Measurements from ENCODE around the gene GATA3. TPM values are rescaled to one million over a fixed set of nuclear protein-coding genes. Genes with fewer than 3 reads are reported as not detected.

Gene GATA3
- total RNA-seq, 4 donors from 2014 or later = 0.35 to 1.3 (median 0.40) TPM; not detected in 1

DNA sequence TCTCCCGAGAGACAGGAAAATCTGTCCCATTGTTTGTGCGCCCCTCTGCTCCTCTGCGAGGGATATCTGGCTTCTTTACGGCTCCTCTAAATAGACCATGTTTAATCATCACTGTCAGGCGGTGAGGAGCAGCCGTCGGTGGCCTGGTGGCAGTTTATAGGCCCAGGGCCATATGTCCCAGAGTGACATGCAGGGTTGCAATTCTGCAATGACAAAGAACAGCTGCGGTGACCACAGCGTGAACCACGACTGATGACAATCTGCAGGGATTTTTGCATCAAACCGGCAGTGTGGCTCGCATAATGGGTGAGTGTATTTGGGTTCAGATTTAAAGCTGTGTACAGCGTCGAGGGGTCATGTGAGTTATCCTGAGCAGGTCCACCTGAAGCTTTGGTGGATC, 41.5 kb downstream of the GATA3 start:
- H3K27ac ChIP-seq = no peak overlapping the region
- intact Hi-C loops (cut with DNase I) = no loop called here
- no peaks in the 10 kb centered on the region for H3K9me3 ChIP-seq
- H3K36me3 ChIP-seq = no peaks in the 10 kb centered on the region
- no peak overlapping the region for H3K4me3 ChIP-seq
- no peak for TF ChIP-seq POLR2A (IDR thresholded peaks at IDR 0.05)
- TF ChIP-seq, protein P1, sequence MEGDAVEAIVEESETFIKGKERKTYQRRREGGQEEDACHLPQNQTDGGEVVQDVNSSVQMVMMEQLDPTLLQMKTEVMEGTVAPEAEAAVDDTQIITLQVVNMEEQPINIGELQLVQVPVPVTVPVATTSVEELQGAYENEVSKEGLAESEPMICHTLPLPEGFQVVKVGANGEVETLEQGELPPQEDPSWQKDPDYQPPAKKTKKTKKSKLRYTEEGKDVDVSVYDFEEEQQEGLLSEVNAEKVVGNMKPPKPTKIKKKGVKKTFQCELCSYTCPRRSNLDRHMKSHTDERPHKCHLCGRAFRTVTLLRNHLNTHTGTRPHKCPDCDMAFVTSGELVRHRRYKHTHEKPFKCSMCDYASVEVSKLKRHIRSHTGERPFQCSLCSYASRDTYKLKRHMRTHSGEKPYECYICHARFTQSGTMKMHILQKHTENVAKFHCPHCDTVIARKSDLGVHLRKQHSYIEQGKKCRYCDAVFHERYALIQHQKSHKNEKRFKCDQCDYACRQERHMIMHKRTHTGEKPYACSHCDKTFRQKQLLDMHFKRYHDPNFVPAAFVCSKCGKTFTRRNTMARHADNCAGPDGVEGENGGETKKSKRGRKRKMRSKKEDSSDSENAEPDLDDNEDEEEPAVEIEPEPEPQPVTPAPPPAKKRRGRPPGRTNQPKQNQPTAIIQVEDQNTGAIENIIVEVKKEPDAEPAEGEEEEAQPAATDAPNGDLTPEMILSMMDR (IDR thresholded peaks at IDR 0.05) = no peak
- no peak for DNase-seq
- peaks cover 0 to 3% (median 0%) of the 10 kb centered on the region in 4 donors for H3K27me3 ChIP-seq
- no peaks in the 10 kb centered on the region for H3K4me1 ChIP-seq
- WGBS, 2 donors = 78 to 90% methylated on average over 9 to 12 of the region's 14 CpGs

DNA sequence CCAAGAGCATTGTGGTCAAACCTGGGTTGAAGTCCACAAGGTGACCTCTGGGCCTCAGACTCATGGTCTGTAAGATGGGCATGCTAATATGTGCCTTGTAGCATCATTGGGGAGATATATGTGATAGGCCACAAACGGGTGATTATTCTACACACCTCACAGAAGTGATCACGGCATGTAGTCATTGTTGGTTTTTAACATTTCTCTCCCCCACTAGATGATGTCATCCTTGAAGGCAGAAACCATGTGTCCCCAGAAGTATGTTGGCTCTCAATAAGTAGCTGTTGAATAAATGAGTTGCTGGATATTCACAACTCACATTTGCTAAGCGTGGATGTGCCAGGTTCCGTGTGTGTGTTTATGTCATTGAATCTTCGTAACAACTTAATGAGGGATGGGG, 42.4 kb downstream of the GATA3 start:
- WGBS, 2 donors = 87 to 91% methylated on average over 5 of the region's 5 CpGs
- no peaks in the 10 kb centered on the region for H3K4me1 ChIP-seq
- H3K27me3 ChIP-seq = peaks cover 0 to 9% (median 0%) of the 10 kb centered on the region in 4 donors
- intact Hi-C loops (cut with DNase I) = no loop called here
- H3K4me3 ChIP-seq = no peak overlapping the region
- TF ChIP-seq, protein P1 (IDR thresholded peaks at IDR 0.05) = no peak
- TF ChIP-seq POLR2A (IDR thresholded peaks at IDR 0.05) = no peak
- H3K9me3 ChIP-seq = no peaks in the 10 kb centered on the region
- no peak overlapping the region for H3K27ac ChIP-seq
- no peak for DNase-seq
- H3K36me3 ChIP-seq = no peaks in the 10 kb centered on the region

DNA sequence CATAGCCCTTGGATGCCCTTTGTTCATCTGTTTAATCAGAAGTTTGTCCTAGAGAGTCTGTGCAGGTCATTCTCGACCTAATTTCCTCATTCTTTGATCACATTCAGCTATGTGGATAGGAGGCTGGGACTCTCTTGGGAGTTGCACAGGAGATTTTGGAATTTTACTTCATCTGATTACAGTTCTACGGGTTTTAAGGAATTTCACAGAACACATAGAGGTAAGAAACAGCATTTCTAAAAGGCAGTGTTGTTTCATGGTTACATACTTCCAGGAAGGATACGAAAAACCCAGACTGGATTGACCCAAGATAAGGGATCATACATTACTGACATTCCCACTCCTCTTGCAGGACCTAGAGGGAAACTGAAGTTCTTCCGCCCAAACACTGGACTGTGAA, 45.9 kb downstream of the GATA3 start:
- intact Hi-C loops (cut with DNase I) = no loop called here
- Histone ChIP-seq H3K4me1 (peaks cover 0 to 11% (median 4%) of the 10 kb centered on the region in 3 donors), H3K27ac (no peak overlapping the region), H3K9me3 (no peaks in the 10 kb centered on the region), H3K36me3 (no peaks in the 10 kb centered on the region), H3K4me3 (no peak overlapping the region), H3K27me3 (peaks cover 0 to 36% (median 0%) of the 10 kb centered on the region in 4 donors)
- WGBS, 2 donors = 53 to 68% methylated on average over 4 of the region's 4 CpGs
- DNase-seq = no peak
- TF ChIP-seq, protein P1 (IDR thresholded peaks at IDR 0.05) = no peak
- no peak for TF ChIP-seq POLR2A (IDR thresholded peaks at IDR 0.05)

DNA sequence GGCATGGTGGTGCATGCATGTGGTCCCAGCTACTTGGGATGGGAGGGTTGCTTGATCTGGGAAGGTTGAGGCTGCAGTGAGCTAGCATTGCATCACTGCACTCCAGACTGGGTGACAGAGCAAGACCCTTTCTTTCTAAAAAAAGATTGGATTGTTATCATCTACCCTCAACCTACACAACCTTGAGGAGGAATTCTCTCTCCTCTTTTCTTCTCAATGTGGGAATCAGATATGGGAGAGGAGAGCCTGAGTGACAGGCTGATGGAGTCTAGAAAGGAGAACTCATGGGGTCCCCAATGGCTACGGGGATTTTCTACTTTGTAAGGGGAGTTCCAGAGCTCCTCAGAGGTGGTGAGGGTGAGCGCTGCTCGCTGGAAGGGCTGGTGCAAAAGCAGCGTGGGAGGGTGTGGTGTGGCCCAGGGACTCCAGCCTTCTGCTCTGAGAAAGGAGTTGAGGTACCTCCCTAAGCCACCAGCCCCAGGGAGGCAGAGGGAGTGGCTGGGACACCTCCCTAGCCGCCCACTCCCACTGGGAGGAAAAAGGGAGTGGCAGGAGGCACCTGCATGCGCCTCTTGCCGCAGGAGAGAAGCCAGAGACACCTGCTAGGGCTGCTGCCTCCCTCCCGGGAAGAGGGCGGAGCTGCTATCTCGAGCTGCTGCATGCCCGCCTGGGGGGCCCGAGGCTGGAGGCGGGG, 48.4 kb downstream of the GATA3 start:
- Histone ChIP-seq H3K9me3 (no peaks in the 10 kb centered on the region), H3K4me1 (peaks cover 0 to 11% (median 4%) of the 10 kb centered on the region in 3 donors), H3K27me3 (peaks cover 0 to 51% (median 0%) of the 10 kb centered on the region in 4 donors), H3K36me3 (no peaks in the 10 kb centered on the region), H3K27ac (no peak overlapping the region), H3K4me3 (no peak overlapping the region)
- no peak for DNase-seq
- WGBS, 2 donors = 24 to 41% methylated on average over 5 to 11 of the region's 13 CpGs
- TF ChIP-seq, protein P1 (IDR thresholded peaks at IDR 0.05) = no peak
- no peak for TF ChIP-seq POLR2A (IDR thresholded peaks at IDR 0.05)
- intact Hi-C loops (cut with DNase I) = no loop called here

DNA sequence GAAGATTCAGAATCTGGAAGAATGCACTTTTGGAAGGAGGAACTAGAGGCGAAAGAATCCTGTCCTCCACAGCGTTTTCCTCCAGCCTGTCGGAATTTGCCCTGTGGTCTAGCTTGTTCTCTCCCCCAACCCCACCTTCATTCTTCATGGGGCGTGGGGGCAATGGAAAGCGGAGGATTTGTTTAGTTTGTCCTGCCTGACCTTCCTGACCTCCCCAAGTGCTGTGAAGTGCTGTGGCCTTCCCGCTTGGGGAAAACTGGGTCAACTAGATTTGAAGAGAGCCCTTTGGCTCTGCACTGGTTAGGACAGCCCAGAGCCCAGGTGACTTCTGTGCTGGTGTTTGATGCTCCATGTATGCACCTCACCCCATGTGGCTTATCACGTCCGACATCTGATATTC, 49.1 kb downstream of the GATA3 start:
- no peak for DNase-seq
- no peak overlapping the region for H3K27ac ChIP-seq
- 37 to 52% methylated on average over 6 to 8 of the region's 8 CpGs for WGBS, 2 donors
- H3K9me3 ChIP-seq = no peaks in the 10 kb centered on the region
- H3K4me1 ChIP-seq = peaks cover 0 to 11% (median 4%) of the 10 kb centered on the region in 3 donors
- intact Hi-C loops (cut with DNase I) = no loop called here
- TF ChIP-seq, protein P1 (IDR thresholded peaks at IDR 0.05) = no peak
- TF ChIP-seq POLR2A (IDR thresholded peaks at IDR 0.05) = no peak
- no peaks in the 10 kb centered on the region for H3K36me3 ChIP-seq
- peaks cover 0 to 49% (median 0%) of the 10 kb centered on the region in 4 donors for H3K27me3 ChIP-seq
- H3K4me3 ChIP-seq = no peak overlapping the region

All from esophagus squamous epithelium (tissue), 5 donors.